GM19397 (cell line): ENCODE results near the gene PTPRH.
"Not testable (repeated sequence)": the region's sequence is repeated elsewhere in the genome, so short reads cannot be mapped to it uniquely, and the experiment has no call there.

Source experiments
- ATAC-seq: cut with Tn5 transposase; IDR thresholded peaks from one replicate; pipeline ENCODE4 v1.9.1; 2021; ENCODE audit warnings: mild to moderate bottlenecking, moderate library complexity; ENCODE audit not compliant: unreplicated experiment

PTPRH gene

GRCh38 chr19:55226273-55226672 is 17.0 kb upstream of the PTPRH start:
- no peak for ATAC-seq

GRCh38 chr19:55225415-55225958 is 16.2 kb upstream of the PTPRH start:
- no peak for ATAC-seq

GRCh38 chr19:55224679-55225414 is 15.5 kb upstream of the PTPRH start:
- not testable (repeated sequence) for ATAC-seq

GRCh38 chr19:55224038-55224665 is 14.9 kb upstream of the PTPRH start:
- ATAC-seq: no peak

- no peak for ATAC-seq
Measured at GRCh38 chr19:55223291-55224037, 14.2 kb upstream of the PTPRH start.

- ATAC-seq: no peak
Measured at GRCh38 chr19:55220525-55220924, 11.2 kb upstream of the PTPRH start.

GRCh38 chr19:55216461-55217198 is 7.3 kb upstream of the PTPRH start:
- no peak for ATAC-seq

GRCh38 chr19:55213547-55213946 is 4.2 kb upstream of the PTPRH start:
- no peak for ATAC-seq

- ATAC-seq: no peak
Measured at GRCh38 chr19:55212447-55212846, 3.1 kb upstream of the PTPRH start.

GRCh38 chr19:55209693-55210472 is 582 bp upstream of the PTPRH start:
- ATAC-seq: no peak

- no peak for ATAC-seq
Measured at GRCh38 chr19:55206664-55207500, 2.4 kb downstream of the PTPRH start.

- not testable (repeated sequence) for ATAC-seq
Measured at GRCh38 chr19:55202199-55202598, 7.1 kb downstream of the PTPRH start.

GRCh38 chr19:55199620-55200204 is 9.6 kb downstream of the PTPRH start:
- ATAC-seq: no peak

GRCh38 chr19:55198651-55199050 is 10.7 kb downstream of the PTPRH start:
- ATAC-seq: no peak

- no peak for ATAC-seq
Measured at GRCh38 chr19:55197528-55197927, 11.8 kb downstream of the PTPRH start.

GRCh38 chr19:55196803-55197202 is 12.5 kb downstream of the PTPRH start:
- ATAC-seq: no peak

- ATAC-seq: no peak
Measured at GRCh38 chr19:55193481-55193880, 15.8 kb downstream of the PTPRH start.

- ATAC-seq: no peak
Measured at GRCh38 chr19:55189403-55189835, 19.9 kb downstream of the PTPRH start.

GRCh38 chr19:55188625-55189024 is 20.7 kb downstream of the PTPRH start:
- no peak for ATAC-seq
